Pancreas (tissue), 10 donors: ENCODE data around the gene C2orf68. TPM values are rescaled to one million over a fixed set of nuclear protein-coding genes. Genes with fewer than 3 reads are reported as not detected.

Experiments used
- ATAC-seq, 4 donors: fragments of 200-7000 bp; cut with Tn5 transposase; one replicate each; pipeline versions ENCODE4 v1.8.0 to v1.9.1; 2020; ENCODE audit warnings: mild to moderate bottlenecking in 4 of 4, moderate library complexity in 4 of 4
- DNase-seq, 6 donors: peaks; one replicate each; pipeline ENCODE4 v3.0.0-alpha.2; 2020
- FAIRE-seq: peaks from 2 replicates; lab custom pipeline; 2012; peaks lifted over from hg19 to GRCh38; lab: Jason Lieb, UNC
- H3K27ac ChIP-seq, 4 donors: fragments of 200-600 bp; sonication (generic); 1 replicate in 3 of 4; 2 replicates in 1 of 4; pipeline versions ENCODE4 v1.5.0 to v1.8.0; 2020
- H3K27me3 ChIP-seq, 4 donors: fragments of 200-600 bp; one replicate each; pipeline ENCODE4 v1.8.0; 2021
- H3K36me3 ChIP-seq, 3 donors: fragments of 200-600 bp; sonication (generic) in 1 of 3; one replicate each; pipeline versions ENCODE4 v1.5.0 to v1.8.0; 2020 to 2021
- H3K4me1 ChIP-seq, 3 donors: fragments of 200-600 bp; one replicate each; pipeline ENCODE4 v1.8.0; 2021
- H3K4me3 ChIP-seq, 4 donors: fragments of 200-600 bp; sonication (generic) in 2 of 4; one replicate each; pipeline versions ENCODE4 v1.5.0 to v1.8.0; 2020 to 2021
- H3K9me3 ChIP-seq, 4 donors: fragments of 200-600 bp; one replicate each; pipeline ENCODE4 v1.8.0; 2021
- CTCF ChIP-seq, 4 donors: fragments of 200-600 bp; sonication (generic) in 3 of 4; IDR thresholded peaks; one replicate each; pipeline versions ENCODE4 v1.5.0 to v1.8.0; 2021; ENCODE audit warnings: antibody characterized with exemption in 4 of 4
- WGBS, 2 donors: extraction: QIAGEN DNeasy Blood & Tissue Kit; methylation state at CpG; one replicate each; pipeline ENCODE4 v1.1.7; 2013; 5-methylcytosine and 5-hydroxymethylcytosine counted together
- intact Hi-C, 3 donors: fragments of 100-400 bp; cut with DNase I; formaldehyde crosslinking; loops; one replicate each; pipeline versions ENCODE4 v1.11.1 to v1.14.2; 2022
- polyA plus RNA-seq, 2 donors: library from polyadenylated mRNA; stranded (reverse); fragments of 200-250 nt; gene quantifications; one replicate each; pipeline ENCODE4 v1.2.3, GENCODE V29; 2013
- total RNA-seq, 6 donors: library from RNA; stranded (reverse); fragmentation: NEBNext Ultra II Directional in 4 of 6; extraction: Animal tissue kit (Norgen Biotek cat#: 25700) in 4 of 6; gene quantifications; one replicate each; pipeline versions ENCODE4 v1.2.1 to v1.2.4, GENCODE V29; 2021 to 2023
- donor health status: healthy with polysubstance abuse.
- donor health status: DM: no; HTN: no; CAD: no; lungs with moderate emphysema.
- donor health status: DM: no; HTN: no; CAD: no.
- donor health status: control.
- donor health status: control.
- donor health status: Bipolar disorder and iron deficiency.
- donor health status: DM: yes; HTN: yes; CAD: no.
- donor health status: DM: no; HTN: no; CAD: no.
- donor health status: DM: no; HTN: no; CAD: no.
- donor health status: DM: yes; HTN: yes; CAD: no.

C2orf68 gene
- total and polyA plus RNA-seq, 8 donors = 12.3 to 33.1 (median 15.8) TPM

DNA sequence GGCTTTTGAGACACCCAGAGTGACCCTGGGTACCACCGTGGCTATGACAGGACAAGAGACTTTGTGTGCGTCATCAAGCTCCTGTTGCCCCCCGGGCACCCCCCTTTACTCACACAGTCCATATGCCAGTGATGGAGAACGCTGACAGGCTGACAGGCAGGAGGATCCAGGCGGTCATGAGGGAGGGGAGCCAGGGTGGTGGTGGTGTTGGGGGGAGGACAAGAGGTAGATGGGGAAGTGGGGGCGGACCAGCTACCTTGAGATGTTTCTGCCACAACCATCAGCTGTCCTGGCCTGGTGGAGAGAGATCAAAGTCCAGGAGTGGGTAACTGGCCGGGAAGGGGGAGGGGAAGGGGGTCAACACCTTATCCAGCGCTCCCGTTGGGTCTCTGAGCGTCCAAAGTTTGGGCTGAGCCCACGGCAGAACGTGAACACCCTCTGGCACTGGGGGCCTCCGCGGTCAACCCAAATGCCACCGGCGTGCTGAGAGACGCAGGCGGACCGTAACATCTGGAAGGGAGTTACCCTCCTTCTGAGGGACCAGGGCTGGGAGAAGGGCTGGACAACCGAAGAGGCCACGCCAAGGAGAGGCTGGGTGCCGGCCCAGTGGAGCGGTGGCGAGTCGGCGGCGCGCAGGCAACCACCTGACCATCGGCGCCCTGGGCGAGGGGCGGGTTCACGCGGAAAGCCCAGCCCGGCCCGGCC is 9.9 kb downstream of the C2orf68 start:
- no peaks in the 10 kb centered on the region for H3K27me3 ChIP-seq
- H3K36me3 ChIP-seq = peaks cover 0 to 10% (median 9%) of the 10 kb centered on the region in 3 donors
- intact Hi-C loops = no loop called here
- H3K9me3 ChIP-seq = no peaks in the 10 kb centered on the region
- DNase-seq (peak; percentile 77 to 89 (median 80)), FAIRE-seq (no peak), ATAC-seq (peak; percentile 72 to 78 (median 74))
- peaks cover 14 to 36% (median 32%) of the 10 kb centered on the region in 3 donors for H3K4me1 ChIP-seq
- TF ChIP-seq CTCF (IDR thresholded peaks at IDR 0.05) = no peak
- H3K4me3 ChIP-seq = peak overlapping the region; percentile 77 to 95 (median 84)
- H3K27ac ChIP-seq = peak overlapping the region; percentile 71 to 81 (median 79)
- 2 to 3% methylated on average over 26 to 36 of the region's 36 CpGs for WGBS, 2 donors

DNA sequence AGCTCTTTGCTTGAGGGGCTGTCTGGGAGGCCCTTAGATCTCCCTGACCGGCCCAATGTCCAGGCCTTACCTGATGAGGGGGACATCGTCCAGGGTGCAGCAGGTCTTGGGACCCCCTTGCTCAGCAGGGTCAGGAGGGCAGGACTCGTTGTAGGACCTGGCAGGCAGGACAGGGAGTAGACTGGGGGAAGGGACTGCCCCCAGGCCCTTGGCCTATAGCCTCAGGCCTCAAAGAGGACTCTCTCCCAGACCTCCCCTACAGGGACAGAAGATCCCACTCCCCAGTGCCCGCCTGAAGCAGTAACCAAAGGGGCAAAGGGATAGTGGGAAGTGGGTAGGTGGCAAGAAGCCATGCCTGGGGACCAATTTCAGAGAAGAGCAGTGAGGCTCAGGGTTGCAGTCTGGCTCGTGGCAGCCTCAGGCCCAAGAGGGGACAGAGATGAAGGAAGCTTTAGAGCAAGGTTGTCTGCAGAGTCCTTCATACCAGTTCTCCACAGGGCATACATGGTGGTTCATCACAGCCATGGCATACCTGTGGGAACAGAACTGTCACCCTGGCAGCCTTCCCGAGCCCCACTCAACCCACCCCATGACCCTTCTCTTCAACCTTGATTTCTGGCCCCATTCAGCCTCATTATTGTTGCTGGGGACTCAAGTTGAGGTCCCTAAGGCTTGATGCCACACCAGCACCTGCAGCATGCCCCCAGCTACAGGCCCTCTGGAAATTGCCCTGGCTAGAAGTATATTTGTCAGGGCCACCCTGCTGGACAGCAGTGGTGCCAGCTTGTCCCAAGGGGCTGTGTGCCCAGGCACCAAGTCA is 10.7 kb downstream of the C2orf68 start:
- H3K4me1 ChIP-seq = peaks cover 14 to 41% (median 40%) of the 10 kb centered on the region in 3 donors
- ATAC-seq = no peak
- DNase-seq = no peak
- no peaks in the 10 kb centered on the region for H3K9me3 ChIP-seq
- H3K36me3 ChIP-seq = peaks cover 0 to 10% (median 9%) of the 10 kb centered on the region in 3 donors
- no peaks in the 10 kb centered on the region for H3K27me3 ChIP-seq
- FAIRE-seq = no peak
- peak overlapping the region; percentile 77 to 95 (median 84) for H3K4me3 ChIP-seq
- intact Hi-C loops = no loop called here
- no peak for TF ChIP-seq CTCF (IDR thresholded peaks at IDR 0.05)
- peak overlapping the region in 2 of 4 donors; percentile 80 to 81 for H3K27ac ChIP-seq
- 55 to 79% methylated on average over 6 of the region's 6 CpGs for WGBS, 2 donors

DNA sequence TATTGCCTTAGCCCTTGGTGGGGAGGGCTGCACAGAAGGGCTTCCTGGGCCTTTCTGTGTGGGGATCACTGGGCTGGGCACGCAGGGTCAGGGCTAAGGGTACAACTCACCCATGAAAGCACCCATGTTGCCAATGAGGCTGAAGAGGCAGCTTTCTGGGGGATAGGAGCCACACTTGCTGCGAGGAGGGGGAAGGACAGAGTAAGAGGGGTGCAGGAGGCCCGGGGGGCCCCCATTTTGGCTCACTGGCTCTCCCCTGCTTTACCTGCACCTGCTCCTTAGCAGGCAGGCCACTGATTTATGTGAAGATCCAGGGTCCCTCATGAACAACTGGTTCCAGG is 11.7 kb downstream of the C2orf68 start:
- ATAC-seq (no peak), DNase-seq (no peak), FAIRE-seq (no peak)
- no peak overlapping the region for H3K27ac ChIP-seq
- H3K27me3 ChIP-seq = no peaks in the 10 kb centered on the region
- H3K4me1 ChIP-seq = peaks cover 14 to 37% (median 34%) of the 10 kb centered on the region in 3 donors
- intact Hi-C loops = no loop called here
- TF ChIP-seq CTCF (IDR thresholded peaks at IDR 0.05) = no peak
- peaks cover 0 to 10% (median 9%) of the 10 kb centered on the region in 3 donors for H3K36me3 ChIP-seq
- 73 to 77% methylated on average over 3 of the region's 3 CpGs for WGBS, 2 donors
- no peaks in the 10 kb centered on the region for H3K9me3 ChIP-seq
- H3K4me3 ChIP-seq = no peak overlapping the region

DNA sequence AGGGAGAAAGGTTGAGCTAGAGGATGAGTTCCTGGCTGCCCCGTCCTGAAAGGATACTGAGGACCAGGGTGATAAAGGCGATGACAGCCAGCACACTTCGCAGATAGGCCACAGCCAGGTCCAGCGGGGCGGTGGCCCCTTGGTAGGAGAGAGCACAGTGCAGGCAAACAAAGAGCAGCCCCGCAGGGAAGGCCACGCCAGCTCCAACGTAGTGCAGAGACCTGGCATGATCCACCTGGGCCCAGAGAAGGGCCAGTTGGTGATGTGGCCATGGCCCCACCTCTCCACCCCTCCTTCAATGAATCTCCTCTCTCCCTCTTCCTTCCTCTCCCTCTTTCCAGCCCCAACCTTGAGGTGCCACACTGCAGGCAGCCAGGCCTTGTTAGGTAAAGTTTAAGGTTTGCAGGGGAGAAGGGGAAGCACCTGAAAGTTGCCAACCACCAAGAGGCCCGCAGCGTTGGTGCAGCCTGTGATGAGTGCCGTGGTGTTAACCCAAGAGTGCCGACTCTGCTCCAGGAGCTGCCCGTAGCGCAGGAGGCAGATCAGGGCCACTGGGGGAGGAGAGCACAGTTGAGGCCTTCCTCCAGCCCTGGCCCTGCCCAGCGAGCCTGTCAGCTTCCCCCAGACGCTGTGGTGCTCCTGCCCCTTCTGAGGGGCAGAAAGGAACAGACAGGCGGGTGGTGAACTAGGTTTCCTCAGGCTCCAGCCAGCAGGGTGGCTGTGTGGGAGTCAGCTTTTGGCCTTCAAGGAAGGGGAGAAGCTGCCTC is 12.2 kb downstream of the C2orf68 start:
- TF ChIP-seq CTCF (IDR thresholded peaks at IDR 0.05) = no peak
- peaks cover 17 to 32% (median 28%) of the 10 kb centered on the region in 3 donors for H3K4me1 ChIP-seq
- H3K27ac ChIP-seq = no peak overlapping the region
- intact Hi-C loops = no loop called here
- H3K36me3 ChIP-seq = peaks cover 0 to 10% (median 9%) of the 10 kb centered on the region in 3 donors
- FAIRE-seq (no peak), ATAC-seq (no peak), DNase-seq (peak in 1 of 6 donors; percentile 68)
- no peak overlapping the region for H3K4me3 ChIP-seq
- no peaks in the 10 kb centered on the region for H3K9me3 ChIP-seq
- no peaks in the 10 kb centered on the region for H3K27me3 ChIP-seq
- 51 to 64% methylated on average over 17 of the region's 17 CpGs for WGBS, 2 donors
